SIG-M5 treated with dmso at 0.1 percent for 504 hours (cell line): ENCODE measurements around the gene C1orf35.

Source experiments
- DNase-seq: peaks from one replicate; lab custom pipeline; 2025; ENCODE audit not compliant: unreplicated experiment; lab: John Stamatoyannopoulos, UW

Gene C1orf35

GRCh38 chr1:228110556-228110955 lies 7.4 kb upstream of the C1orf35 start:
- DNase-seq: no peak

- DNase-seq: peak; percentile 26
Observed at GRCh38 chr1:228109962-228110488, 6.9 kb upstream of the C1orf35 start.

- DNase-seq: peak; percentile 95
Observed at GRCh38 chr1:228109073-228109961, 6.2 kb upstream of the C1orf35 start, which contains the start of gene MRPL55. TSS of gene MRPL55 (minus strand) at chr1:228109299. CDS start at chr1:228108260, 1,039 bp downstream.

- no peak for DNase-seq
Observed at GRCh38 chr1:228108742-228109072, 5.6 kb upstream of the C1orf35 start.

GRCh38 chr1:228108055-228108690 lies 5.0 kb upstream of the C1orf35 start:
- peak; percentile 36 for DNase-seq

GRCh38 chr1:228107636-228108035 lies 4.5 kb upstream of the C1orf35 start:
- no peak for DNase-seq

GRCh38 chr1:228106800-228107054 lies 3.6 kb upstream of the C1orf35 start:
- no peak for DNase-seq

GRCh38 chr1:228105996-228106799 lies 3.1 kb upstream of the C1orf35 start:
- DNase-seq: no peak

GRCh38 chr1:228105270-228105995 lies 2.3 kb upstream of the C1orf35 start:
- no peak for DNase-seq

GRCh38 chr1:228104526-228105269 lies 1.6 kb upstream of the C1orf35 start:
- DNase-seq: no peak

- DNase-seq: peak; percentile 40
Observed at GRCh38 chr1:228101994-228102790, 933 bp downstream of the C1orf35 start.

- peak; percentile 15 for DNase-seq
Observed at GRCh38 chr1:228101614-228101993, 1.5 kb downstream of the C1orf35 start.

- no peak for DNase-seq
Observed at GRCh38 chr1:228100822-228101613, 2.1 kb downstream of the C1orf35 start.

GRCh38 chr1:228099331-228099732 lies 3.8 kb downstream of the C1orf35 start:
- no peak for DNase-seq

- no peak for DNase-seq
Observed at GRCh38 chr1:228098323-228098931, 4.7 kb downstream of the C1orf35 start.

GRCh38 chr1:228097333-228098081 lies 5.6 kb downstream of the C1orf35 start:
- no peak for DNase-seq
